IMR-90 (cell line): ENCODE results near the gene RDH13. TPM values are rescaled to one million over a fixed set of nuclear protein-coding genes. Genes with fewer than 3 reads are reported as not detected.

Source experiments
- ATAC-seq: fragments of 200-7000 bp; cut with Tn5 transposase; 2 replicates; pipeline ENCODE4 v1.9.1; 2020; ENCODE audit warnings: low read depth, mild to moderate bottlenecking, moderate library complexity
- BruUV-seq: library from RNA; stranded (reverse); fragments of 400-500 nt; replicated peaks from 2 replicates; lab custom pipeline; 2021; lab: Mats Ljungman, UMichigan
- CTCF ChIA-PET: fragments of 300-600 bp; formaldehyde crosslinking; extraction: SDS; loops from one replicate; lab custom pipeline; 2021; ENCODE audit warnings: antibody characterized with exemption; lab: Yijun Ruan, JAX
- POLR2A ChIA-PET: fragments of 300-600 bp; sonication (Branson Sonifier 250); formaldehyde crosslinking; loops from one replicate; lab custom pipeline; 2022; ENCODE audit warnings: antibody characterized with exemption; ENCODE audit not compliant: unreplicated experiment; lab: Charles Lee
- DNase-seq: peaks from one replicate; pipeline ENCODE4 v3.0.0; 2013
- H2AFZ ChIP-seq: replicated peaks from 2 replicates; pipeline ENCODE3; 2013; ENCODE audit warnings: low read length, mild to moderate bottlenecking; ENCODE audit not compliant: poor library complexity
- H2AK5ac ChIP-seq: 2 replicates; pipeline ENCODE4 v1.6.1; 2013; ENCODE audit warnings: low read depth, low read length, inconsistent platforms
- H2AK9ac ChIP-seq: replicated peaks from 2 replicates; pipeline ENCODE3; 2013; ENCODE audit warnings: mild to moderate bottlenecking, low read depth, low read length, moderate library complexity; ENCODE audit not compliant: poor library complexity
- H2BK120ac ChIP-seq: 2 replicates; pipeline ENCODE4 v1.6.1; 2013; ENCODE audit warnings: low read depth, low read length, inconsistent platforms
- H2BK15ac ChIP-seq: 3 replicates; pipeline ENCODE4 v1.6.1; 2013; ENCODE audit warnings: low read depth, low read length, inconsistent platforms
- H2BK20ac ChIP-seq: 2 replicates; pipeline ENCODE4 v1.6.1; 2013; ENCODE audit warnings: low read depth, mild to moderate bottlenecking, inconsistent platforms, low read length, moderate library complexity
- H2BK5ac ChIP-seq: 2 replicates; pipeline ENCODE4 v1.6.1; 2013; ENCODE audit warnings: mild to moderate bottlenecking, low read depth, low read length, inconsistent platforms; ENCODE audit not compliant: poor library complexity, severe bottlenecking
- H3K14ac ChIP-seq: replicated peaks from 2 replicates; pipeline ENCODE4 v1.6.1; 2013; ENCODE audit warnings: low read depth, low read length, inconsistent platforms
- H3K18ac ChIP-seq: 2 replicates; pipeline ENCODE4 v1.6.1; 2013; ENCODE audit warnings: low read depth, low read length, control low read depth
- H3K23ac ChIP-seq: 2 replicates; pipeline ENCODE4 v1.6.1; 2013; ENCODE audit warnings: low read depth, low read length, inconsistent platforms
- H3K27ac ChIP-seq: 2 replicates; pipeline ENCODE4 v1.5.1; 2013; ENCODE audit warnings: mild to moderate bottlenecking, control low read depth, low read length; ENCODE audit not compliant: insufficient read depth
- H3K27me3 ChIP-seq: 2 replicates; pipeline ENCODE4 v1.6.1; 2013; ENCODE audit warnings: low read length; ENCODE audit not compliant: control insufficient read depth, insufficient read depth
- H3K36me3 ChIP-seq: 2 replicates; pipeline ENCODE4 v1.6.1; 2013; ENCODE audit warnings: low read length, mixed read lengths; ENCODE audit not compliant: control insufficient read depth, insufficient read depth
- H3K4ac ChIP-seq: 2 replicates; pipeline ENCODE4 v1.6.1; 2013; ENCODE audit warnings: low read depth, low read length, inconsistent platforms
- H3K4me1 ChIP-seq: 2 replicates; pipeline ENCODE4 v1.6.1; 2013; ENCODE audit warnings: low read length, mixed read lengths; ENCODE audit not compliant: control insufficient read depth, insufficient read depth
- H3K4me2 ChIP-seq: 2 replicates; pipeline ENCODE4 v1.6.1; 2013; ENCODE audit warnings: low read depth, mild to moderate bottlenecking, control low read depth, low read length, moderate library complexity
- H3K4me3 ChIP-seq: 2 replicates; pipeline ENCODE4 v1.5.1; 2013; ENCODE audit warnings: low read depth, mild to moderate bottlenecking, control low read depth, low read length, moderate library complexity; ENCODE audit not compliant: insufficient read depth
- H3K56ac ChIP-seq: 2 replicates; pipeline ENCODE4 v1.6.1; 2013; ENCODE audit warnings: low read length, inconsistent platforms; ENCODE audit not compliant: insufficient read depth; ENCODE audit errors: extremely low read depth
- H3K79me1 ChIP-seq, 2 experiments: 2 replicates each; pipeline ENCODE4 v1.6.1; 2013; ENCODE audit warnings: low read length in 2 of 2, inconsistent platforms in 1 of 2, low read depth in 1 of 2
- H3K9ac ChIP-seq: 2 replicates; pipeline ENCODE4 v1.6.1; 2013; ENCODE audit warnings: low read depth, low read length, control low read depth
- H3K9me1 ChIP-seq: 2 replicates; pipeline ENCODE4 v1.6.1; 2013; ENCODE audit warnings: low read length, inconsistent platforms; ENCODE audit not compliant: insufficient read depth
- H3K9me3 ChIP-seq: 2 replicates; pipeline ENCODE4 v1.6.1; 2013; ENCODE audit warnings: low read length; ENCODE audit not compliant: control insufficient read depth, insufficient read depth
- H4K20me1 ChIP-seq: 2 replicates; pipeline ENCODE4 v1.6.1; 2013; ENCODE audit warnings: low read length, inconsistent platforms; ENCODE audit not compliant: insufficient read depth
- H4K5ac ChIP-seq: 2 replicates; pipeline ENCODE4 v1.6.1; 2013; ENCODE audit warnings: mild to moderate bottlenecking, low read depth, low read length, control low read depth
- H4K8ac ChIP-seq, 2 experiments: 2 replicates each; pipeline ENCODE4 v1.6.1; 2013; ENCODE audit warnings: low read depth in 2 of 2, low read length in 2 of 2, control low read depth in 1 of 2, inconsistent platforms in 1 of 2
- H4K91ac ChIP-seq: 2 replicates; pipeline ENCODE4 v1.6.1; 2013; ENCODE audit warnings: low read depth, low read length, inconsistent platforms; ENCODE audit not compliant: insufficient read depth
- CEBPB ChIP-seq: IDR thresholded peaks from 2 replicates; pipeline ENCODE4 v1.6.1; 2012; ENCODE audit warnings: low read depth, low read length, improper control_type of control experiment
- MAZ ChIP-seq: IDR thresholded peaks from 2 replicates; pipeline ENCODE4 v1.6.1; 2012; ENCODE audit warnings: low read depth, mild to moderate bottlenecking, low read length, improper control_type of control experiment, moderate library complexity, borderline replicate concordance
- RFX5 ChIP-seq: IDR thresholded peaks from 2 replicates; pipeline ENCODE4 v1.8.0; 2012; ENCODE audit warnings: low read depth, mild to moderate bottlenecking, low read length, moderate library complexity
- WGBS, 2 experiments: methylation state at CpG; one replicate each; pipeline versions ENCODE4 v1.1.5 to v1.1.7; 2013; ENCODE audit warnings: missing lambda C conversion rate in 2 of 2; ENCODE audit not compliant: insufficient read length in 1 of 2; ENCODE audit errors: extremely low coverage in 2 of 2; 5-methylcytosine and 5-hydroxymethylcytosine counted together
- dilution Hi-C: fragments of 300-500 bp; cut with HindIII; formaldehyde crosslinking; loops from one replicate; pipeline ENCODE4 v1.14.3; 2018; ENCODE audit warnings: low sequenced_read_pairs; ENCODE audit not compliant: unreplicated experiment
- in situ Hi-C: fragments of 300-500 bp; cut with MboI; formaldehyde crosslinking; loops from 3 replicates; pipeline ENCODE4 v1.14.3; 2019; ENCODE audit warnings: low sequenced_read_pairs, inconsistent platforms, mixed read lengths
- intact Hi-C: fragments of 100-400 bp; cut with micrococcal nuclease; formaldehyde crosslinking; loops from 2 replicates; pipeline ENCODE4 v1.10.0; 2022
- polyA plus RNA-seq, 3 experiments: library from polyadenylated mRNA; depleted of rRNA; stranded (reverse); fragments of >200 nt; gene quantifications; 2 replicates each; pipeline ENCODE4 v1.2.3, GENCODE V29; 2012; ENCODE audit warnings: low replicate concordance in 1 of 3
- total RNA-seq: library from RNA; depleted of rRNA; stranded (reverse); fragments of >200 nt; gene quantifications from 2 replicates; pipeline ENCODE4 v1.2.3, GENCODE V29; 2012

Gene RDH13
- total and polyA plus RNA-seq, 2 of the 4 experiments (the other 2 are of a cell fraction), result 7.5 to 7.8 TPM

DNA sequence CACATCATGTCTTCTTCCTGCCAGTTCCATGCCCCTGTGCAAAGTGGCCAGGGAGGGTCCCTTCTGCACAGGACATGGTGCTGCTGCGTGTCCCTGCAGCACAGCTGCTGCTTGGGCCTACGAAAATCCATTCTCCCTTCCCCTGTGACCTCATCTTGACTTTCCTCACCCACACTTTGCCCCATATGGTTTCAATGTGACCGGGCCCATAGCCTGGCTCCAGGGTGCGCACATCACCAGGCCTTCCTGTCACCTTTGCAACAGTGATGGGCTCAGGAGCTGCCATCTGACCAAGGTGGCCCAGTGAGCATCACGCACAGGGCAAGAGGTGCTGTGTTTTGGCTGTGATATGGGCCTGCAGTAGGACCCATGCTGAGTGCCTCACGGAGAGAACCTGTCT is 43.6 kb upstream of the RDH13 start:
- ChIA-PET CTCF (no interaction called here), POLR2A (no interaction called here)
- 95% methylated on average over 5 of the region's 6 CpGs; no CpG with 5 or more reads in 1 of the 2 experiments for WGBS, 2 experiments
- Histone ChIP-seq H4K20me1 (peaks cover 40% of the 10 kb centered on the region), H3K18ac (no peak overlapping the region), H3K4me3 (no peak overlapping the region), H3K9ac (no peak overlapping the region), H3K4me2 (no peak overlapping the region), H3K14ac (no peak overlapping the region), H3K27ac (no peak overlapping the region), H3K36me3 (peaks cover 42% of the 10 kb centered on the region), H3K4ac (no peak overlapping the region), H2BK20ac (no peak overlapping the region), H2BK120ac (no peak overlapping the region), H3K27me3 (no peaks in the 10 kb centered on the region), H3K23ac (no peak overlapping the region), H3K79me1 (peaks cover 40 to 59% of the 10 kb centered on the region in 2 experiments), H2AFZ (peak overlapping the region; percentile 43), H4K91ac (no peak overlapping the region), H3K9me3 (peaks cover 4% of the 10 kb centered on the region), H2BK15ac (no peak overlapping the region), H4K8ac (no peak overlapping the region), H2BK5ac (no peak overlapping the region), H4K5ac (no peak overlapping the region), H3K9me1 (peaks cover 10% of the 10 kb centered on the region), H2AK5ac (no peak overlapping the region), H3K4me1 (no peaks in the 10 kb centered on the region), H3K56ac (no peak overlapping the region), H2AK9ac (peak overlapping the region; percentile 76)
- dilution Hi-C loops, result no loop called here
- DNase-seq, result no peak
- no peak for TF ChIP-seq RFX5
- no peak for TF ChIP-seq CEBPB
- TF ChIP-seq MAZ, result no peak
- ATAC-seq, result no peak
- BruUV-seq, result no TSS peak
- intact Hi-C loops, result no loop called here
- in situ Hi-C loops, result loop anchor here (25.0 kb wide), 1 partner anchor 531 kb away; the partner anchor contains the start of genes CCDC106, ZNF580 and ZNF581
